OCI-LY1 (cell line): ENCODE results near the gene DOK7.

Experiments used
- EZH2 ChIP-seq: fragments of 200-600 bp; sonication (generic), shearing (Covaris generic); IDR thresholded peaks from 2 replicates; pipeline ENCODE4 v1.8.0; 2017; ENCODE audit warnings: borderline replicate concordance, mixed run types, mild to moderate bottlenecking, antibody characterized with exemption, low read length, moderate library complexity, mixed read lengths
- TF ChIP-seq, protein P1 (sequence below): fragments of 200-600 bp; sonication (generic), shearing (Covaris generic); IDR thresholded peaks from 2 replicates; pipeline ENCODE4 v1.5.1; 2017; ENCODE audit warnings: mild to moderate bottlenecking, antibody characterized with exemption, low read length, moderate library complexity, mixed read lengths

DNA sequence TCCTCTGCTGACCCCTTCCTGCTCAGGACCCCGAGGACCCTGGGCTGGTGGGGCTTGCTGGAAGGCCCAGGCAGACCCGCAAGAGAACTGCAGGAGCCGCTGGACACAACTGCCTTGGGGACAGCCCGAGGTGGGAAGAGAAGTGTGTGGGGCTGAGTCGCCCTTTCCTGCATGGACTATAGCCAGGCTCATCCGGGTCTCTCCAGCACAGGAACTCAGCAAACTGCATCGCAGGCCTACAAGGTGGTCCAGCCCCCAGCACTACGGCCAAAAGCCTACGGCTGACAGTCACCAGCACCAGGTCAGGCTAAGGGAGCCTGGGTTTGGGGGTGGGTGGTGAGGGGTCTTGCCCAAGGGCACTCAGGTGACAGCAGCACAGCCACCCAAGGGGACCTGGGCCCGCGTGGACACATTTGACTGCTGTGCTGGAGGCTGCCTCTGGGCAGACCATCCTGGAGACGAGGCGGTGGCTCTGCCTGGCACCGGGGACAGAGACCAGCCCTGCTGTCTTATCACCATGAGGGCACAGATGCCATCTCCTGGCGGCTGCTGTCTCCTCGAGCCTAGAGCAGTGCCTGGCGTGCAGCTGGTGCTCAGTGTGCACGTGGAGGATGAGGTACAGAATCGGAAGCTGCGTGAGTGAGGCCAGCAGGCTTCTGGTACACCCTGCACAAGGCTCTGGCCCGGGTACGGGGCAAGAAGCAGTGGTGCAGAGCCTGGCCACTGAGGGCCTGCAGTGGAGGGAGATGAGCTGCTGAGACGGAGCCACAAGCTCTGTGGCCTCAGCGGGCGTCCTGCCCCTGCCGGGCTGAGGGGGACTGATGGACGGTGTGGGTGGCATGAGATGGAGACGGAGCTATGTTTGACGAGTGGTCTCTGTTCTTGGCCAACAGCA is 54.0 kb downstream of the DOK7 start:
- TF ChIP-seq, protein P1, sequence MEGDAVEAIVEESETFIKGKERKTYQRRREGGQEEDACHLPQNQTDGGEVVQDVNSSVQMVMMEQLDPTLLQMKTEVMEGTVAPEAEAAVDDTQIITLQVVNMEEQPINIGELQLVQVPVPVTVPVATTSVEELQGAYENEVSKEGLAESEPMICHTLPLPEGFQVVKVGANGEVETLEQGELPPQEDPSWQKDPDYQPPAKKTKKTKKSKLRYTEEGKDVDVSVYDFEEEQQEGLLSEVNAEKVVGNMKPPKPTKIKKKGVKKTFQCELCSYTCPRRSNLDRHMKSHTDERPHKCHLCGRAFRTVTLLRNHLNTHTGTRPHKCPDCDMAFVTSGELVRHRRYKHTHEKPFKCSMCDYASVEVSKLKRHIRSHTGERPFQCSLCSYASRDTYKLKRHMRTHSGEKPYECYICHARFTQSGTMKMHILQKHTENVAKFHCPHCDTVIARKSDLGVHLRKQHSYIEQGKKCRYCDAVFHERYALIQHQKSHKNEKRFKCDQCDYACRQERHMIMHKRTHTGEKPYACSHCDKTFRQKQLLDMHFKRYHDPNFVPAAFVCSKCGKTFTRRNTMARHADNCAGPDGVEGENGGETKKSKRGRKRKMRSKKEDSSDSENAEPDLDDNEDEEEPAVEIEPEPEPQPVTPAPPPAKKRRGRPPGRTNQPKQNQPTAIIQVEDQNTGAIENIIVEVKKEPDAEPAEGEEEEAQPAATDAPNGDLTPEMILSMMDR, result no peak
- no peak for TF ChIP-seq EZH2
